ENCODE data around the gene PHKG1. TPM values are rescaled to one million over a fixed set of nuclear protein-coding genes. Genes with fewer than 3 reads are reported as not detected.

PHKG1 gene
- total and polyA plus RNA-seq, 10 of the 15 experiments (the other 5 are each of a cell fraction or from before 2014, with no cell fraction given): 0.08 to 1.6 (median 0.44) TPM

DNA sequence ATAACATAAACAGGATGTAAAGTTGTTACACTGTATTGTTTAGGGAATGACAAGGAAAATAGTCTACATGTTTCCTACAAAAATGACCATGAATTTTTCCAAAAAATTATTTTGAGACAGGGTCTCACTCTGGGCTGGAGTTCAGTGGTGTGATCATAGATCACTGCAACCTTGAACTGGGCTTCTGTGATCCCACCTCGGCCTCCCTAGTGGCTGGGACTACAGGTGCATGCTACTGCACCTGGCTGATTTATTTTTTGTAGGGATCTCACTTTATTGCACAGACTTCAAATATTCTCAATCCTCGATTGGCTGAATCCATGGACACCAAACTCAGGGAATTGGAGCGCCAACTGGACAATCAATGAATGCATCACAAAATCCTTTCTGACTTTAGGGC, 6.9 kb upstream of the PHKG1 start:
- in situ Hi-C loops (cut with MboI): loop anchor here (10.0 kb wide), 1 partner anchor 1345 kb away; the partner anchor contains the start of gene SEC61G
- WGBS (ENCODE audit: insufficient coverage, insufficient replicate concordance, low lambda C conversion rate, missing lambda C conversion rate): 100% methylated on average over 3 of the region's 3 CpGs
- POLR2A ChIA-PET: interaction anchor here (0.6 kb wide), 1 partner anchor 61 kb away, joined by 4 read pairs; no protein-coding TSS in a partner anchor

More for the DNA sequence above, 6.9 kb upstream of the PHKG1 start:
- peak; percentile 19; the same call in 1 of the 3 replicates for ATAC-seq
- no peaks in the 10 kb centered on the region for H3K9me3 ChIP-seq (replicated peaks; ENCODE audit: control insufficient read depth, insufficient read depth, low read length)
- no peak for FAIRE-seq
- peaks cover 8% of the 10 kb centered on the region for H3K79me2 ChIP-seq (ENCODE audit: control insufficient read depth, insufficient read depth, low read length)
- H3K27ac ChIP-seq (ENCODE audit: control insufficient read depth, insufficient read depth): no peak overlapping the region
- DNase-seq (ENCODE audit: low read depth, low spot score): no peak
- RAD21 ChIA-PET (ENCODE audit: unreplicated experiment): no interaction called here
- SMC1A ChIA-PET (ENCODE audit: uncharacterized antibody, unreplicated experiment): no interaction called here
- no peak overlapping the region for H3K9ac ChIP-seq (ENCODE audit: control insufficient read depth, insufficient read depth, low read length)
- H3K4me1 ChIP-seq (ENCODE audit: control insufficient read depth, insufficient read depth, low read length): no peaks in the 10 kb centered on the region
- H3K4me2 ChIP-seq (ENCODE audit: control insufficient read depth, insufficient read depth): no peak overlapping the region
- peaks cover 3 to 27% of the 10 kb centered on the region in 2 experiments for H3K36me3 ChIP-seq (ENCODE audit: control insufficient read depth in 2 of 2, insufficient read depth in 2 of 2, low read length in 1 of 2)
- H2AFZ ChIP-seq (ENCODE audit: control insufficient read depth, low read depth, low read length): no peak overlapping the region
- no peaks in the 10 kb centered on the region for H3K27me3 ChIP-seq (replicated peaks in 1 of 2; ENCODE audit: control insufficient read depth in 2 of 2, insufficient read depth in 2 of 2, low read length in 1 of 2)
- BruUV-seq (replicated peaks): no TSS peak
- CTCF ChIA-PET: no interaction called here
- TF ChIP-seq RAD21 (IDR thresholded peaks at IDR 0.05; ENCODE audit: insufficient read depth, low read depth, low read length): no peak
- TF ChIP-seq PAX5 (IDR thresholded peaks at IDR 0.05; ENCODE audit: borderline replicate concordance, low read depth, low read length): no peak
- TF ChIP-seq FOS (IDR thresholded peaks at IDR 0.05; ENCODE audit: borderline replicate concordance, extremely low read depth, insufficient read length): no peak
- TF ChIP-seq SIN3A (IDR thresholded peaks at IDR 0.05; ENCODE audit: low read depth, low read length): no peak
- TF ChIP-seq HCFC1 (IDR thresholded peaks at IDR 0.05; ENCODE audit: low read length): no peak
- no peak for TF ChIP-seq NFXL1 (IDR thresholded peaks at IDR 0.05; ENCODE audit: borderline replicate concordance)
- TF ChIP-seq SP1 (IDR thresholded peaks at IDR 0.05; ENCODE audit: low read depth, low read length): no peak
- no peak for TF ChIP-seq ATF7 (IDR thresholded peaks at IDR 0.05; ENCODE audit: low read depth)
- TF ChIP-seq, protein P1, sequence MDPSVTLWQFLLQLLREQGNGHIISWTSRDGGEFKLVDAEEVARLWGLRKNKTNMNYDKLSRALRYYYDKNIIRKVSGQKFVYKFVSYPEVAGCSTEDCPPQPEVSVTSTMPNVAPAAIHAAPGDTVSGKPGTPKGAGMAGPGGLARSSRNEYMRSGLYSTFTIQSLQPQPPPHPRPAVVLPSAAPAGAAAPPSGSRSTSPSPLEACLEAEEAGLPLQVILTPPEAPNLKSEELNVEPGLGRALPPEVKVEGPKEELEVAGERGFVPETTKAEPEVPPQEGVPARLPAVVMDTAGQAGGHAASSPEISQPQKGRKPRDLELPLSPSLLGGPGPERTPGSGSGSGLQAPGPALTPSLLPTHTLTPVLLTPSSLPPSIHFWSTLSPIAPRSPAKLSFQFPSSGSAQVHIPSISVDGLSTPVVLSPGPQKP (IDR thresholded peaks at IDR 0.05; ENCODE audit: low read depth, low read length): no peak
- no peak for TF ChIP-seq YY1 (IDR thresholded peaks at IDR 0.05; ENCODE audit: low read depth, low read length)
- TF ChIP-seq CBFB (IDR thresholded peaks at IDR 0.05; ENCODE audit: low read depth): no peak
- no peaks in the 10 kb centered on the region for H4K20me1 ChIP-seq (ENCODE audit: control insufficient read depth, insufficient read depth)
- intact Hi-C loops (cut with micrococcal nuclease; ENCODE audit: unreplicated experiment): loop anchor here (10.0 kb wide), 1 partner anchor 215 kb away; the partner anchor contains the start of gene ZNF713
- H3K4me3 ChIP-seq: no peak overlapping the region
